GM19372 (cell line): ENCODE measurements around the gene SELENON.
A peak's percentile ranks its signal among the peaks of the same experiment; 100 is the strongest.

Source experiments
- ATAC-seq: cut with Tn5 transposase; IDR thresholded peaks from one replicate; pipeline ENCODE4 v1.9.1; 2021; ENCODE audit warnings: mild to moderate bottlenecking, low read depth, moderate library complexity; ENCODE audit not compliant: unreplicated experiment

The SELENON gene

GRCh38 chr1:25807480-25808390 is 7.7 kb downstream of the SELENON start:
- ATAC-seq = no peak

DNA sequence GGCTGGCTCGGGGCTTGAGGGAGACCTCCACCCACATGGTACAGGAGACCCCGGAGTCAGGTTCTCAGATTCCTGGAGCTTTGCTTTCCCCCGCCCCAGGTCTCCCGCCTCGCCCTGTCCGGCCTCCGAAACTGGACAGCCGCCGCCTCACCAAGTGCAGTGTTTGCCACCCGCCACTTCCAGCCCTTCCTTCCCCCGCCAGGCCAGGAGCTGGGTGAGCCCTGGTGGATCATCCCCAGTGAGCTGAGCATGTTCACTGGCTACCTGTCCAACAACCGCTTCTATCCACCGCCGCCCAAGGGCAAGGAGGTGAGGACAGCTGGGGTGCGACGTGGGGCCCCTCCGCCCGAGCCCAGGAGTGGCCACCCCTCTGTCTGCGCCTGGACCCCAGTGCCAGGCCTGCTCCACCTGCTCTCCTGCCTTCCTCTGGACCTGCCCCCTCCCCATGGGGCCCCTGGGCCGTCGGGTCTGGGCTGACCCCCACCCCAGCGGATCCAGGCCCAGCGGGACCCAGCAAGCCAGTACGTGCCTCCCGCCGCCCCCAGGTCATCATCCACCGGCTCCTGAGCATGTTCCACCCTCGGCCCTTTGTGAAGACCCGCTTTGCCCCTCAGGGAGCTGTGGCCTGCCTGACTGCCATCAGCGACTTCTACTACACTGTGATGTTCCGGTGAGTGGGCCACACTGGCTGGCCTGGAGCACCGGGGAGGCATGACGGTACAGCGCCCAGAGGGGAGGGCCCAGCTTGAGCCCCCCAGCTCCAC is 8.7 kb downstream of the SELENON start:
- no peak for ATAC-seq

DNA sequence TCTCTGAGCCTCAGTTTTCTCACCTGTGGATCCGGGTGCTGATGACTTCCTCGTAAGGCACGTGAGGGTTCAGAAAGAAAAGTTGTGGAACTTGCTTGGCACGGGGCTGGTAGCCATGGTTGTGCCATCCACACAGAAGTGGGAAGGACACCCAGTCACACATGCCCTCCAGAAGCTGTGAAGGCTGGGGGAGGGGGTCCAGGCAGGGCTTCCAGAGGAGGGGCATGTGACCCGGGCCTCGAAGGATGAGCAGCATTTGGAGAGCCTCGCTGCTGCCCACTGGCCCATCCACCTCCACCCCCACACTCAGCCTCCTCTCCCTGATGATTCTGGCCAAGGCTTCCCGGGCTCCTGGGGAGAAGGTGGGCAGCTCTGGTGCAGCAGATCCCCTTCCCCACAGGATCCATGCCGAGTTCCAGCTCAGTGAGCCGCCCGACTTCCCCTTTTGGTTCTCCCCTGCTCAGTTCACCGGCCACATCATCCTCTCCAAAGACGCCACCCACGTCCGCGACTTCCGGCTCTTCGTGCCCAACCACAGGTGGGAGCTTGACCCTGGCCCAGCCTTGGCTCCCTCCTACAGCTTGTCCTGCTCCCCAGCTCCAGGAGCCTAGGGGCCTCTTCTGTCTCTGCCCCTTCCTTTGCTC is 9.4 kb downstream of the SELENON start:
- no peak for ATAC-seq

DNA sequence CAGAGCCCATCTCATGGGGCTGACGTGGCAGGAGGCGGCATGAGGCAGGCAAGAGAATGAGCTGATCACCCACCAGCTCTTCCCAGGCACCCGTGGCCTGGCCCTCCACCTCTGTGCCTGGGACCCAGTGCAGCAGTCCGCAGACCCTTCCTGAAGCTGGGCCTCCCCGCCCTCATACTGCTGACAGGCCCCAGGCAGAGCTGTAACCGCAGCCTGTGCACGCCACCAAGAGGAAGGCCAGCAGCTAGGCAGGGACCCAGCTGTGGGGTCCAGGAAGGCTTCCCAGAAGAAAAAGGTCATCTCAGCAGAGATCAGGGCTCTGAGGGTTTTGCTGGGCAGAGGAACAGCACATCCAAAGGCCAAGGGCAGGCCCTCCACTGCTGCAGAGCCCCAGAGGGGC is 9.9 kb downstream of the SELENON start:
- ATAC-seq = no peak

- no peak for ATAC-seq
Measured at GRCh38 chr1:25810341-25811299, 10.6 kb downstream of the SELENON start.

DNA sequence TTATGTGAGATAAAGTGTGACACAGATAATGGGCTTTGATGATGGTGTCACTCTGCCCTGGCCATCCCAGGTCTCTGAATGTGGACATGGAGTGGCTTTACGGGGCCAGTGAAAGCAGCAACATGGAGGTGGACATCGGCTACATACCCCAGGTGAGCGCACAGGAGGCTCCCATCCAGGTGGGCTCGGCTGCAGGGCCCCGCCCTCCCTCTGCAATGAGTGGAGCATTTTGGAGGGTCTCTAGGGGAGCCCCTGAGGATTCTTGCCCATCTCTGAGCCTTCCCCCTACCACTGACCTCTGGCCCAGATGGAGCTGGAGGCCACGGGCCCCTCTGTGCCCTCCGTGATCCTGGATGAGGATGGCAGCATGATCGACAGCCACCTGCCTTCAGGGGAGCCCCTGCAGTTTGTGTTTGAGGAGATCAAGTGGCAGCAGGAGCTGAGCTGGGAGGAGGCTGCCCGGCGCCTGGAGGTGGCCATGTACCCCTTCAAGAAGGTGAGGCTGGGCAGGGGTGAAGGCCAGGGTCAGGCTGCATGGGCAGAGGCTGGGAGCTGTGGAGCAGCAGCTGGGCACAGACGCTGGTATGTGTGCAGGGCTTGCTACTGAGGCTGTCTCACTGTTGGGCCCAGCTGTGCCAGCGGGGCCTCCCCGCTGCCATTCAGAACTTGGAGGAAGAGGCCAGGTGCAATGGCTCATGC is 11.5 kb downstream of the SELENON start:
- no peak for ATAC-seq

DNA sequence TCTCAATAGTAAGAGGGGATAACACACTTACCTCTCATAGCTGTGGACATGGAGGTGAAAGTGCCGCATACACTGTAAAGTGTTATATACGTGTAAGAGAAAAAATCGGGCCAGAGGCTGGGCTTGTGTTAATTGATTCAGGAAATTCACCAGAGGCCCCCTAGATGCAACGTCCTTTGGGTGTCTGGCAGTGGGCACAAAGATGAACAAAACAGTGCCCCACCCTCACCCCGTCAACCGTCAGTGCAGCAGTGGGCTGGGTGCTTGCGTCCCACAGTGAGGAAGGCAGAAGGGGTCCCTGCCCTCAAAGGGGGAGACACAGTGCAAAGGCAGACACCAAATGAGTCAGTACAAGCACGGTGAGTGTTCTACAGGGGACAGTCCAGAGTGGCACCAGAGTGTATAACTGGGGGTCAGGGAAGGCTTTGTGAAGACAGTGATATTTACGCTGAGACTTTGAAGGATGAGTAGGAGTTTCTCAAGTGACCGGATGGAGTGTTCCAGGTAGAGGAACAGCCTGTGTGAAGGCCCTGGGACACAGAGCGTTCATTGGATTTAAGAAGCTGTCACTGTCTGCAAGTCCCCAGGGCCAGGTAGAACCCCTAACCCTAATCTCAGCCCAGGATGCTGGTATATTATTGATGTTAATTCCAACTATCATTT is 13.2 kb downstream of the SELENON start:
- no peak for ATAC-seq

DNA sequence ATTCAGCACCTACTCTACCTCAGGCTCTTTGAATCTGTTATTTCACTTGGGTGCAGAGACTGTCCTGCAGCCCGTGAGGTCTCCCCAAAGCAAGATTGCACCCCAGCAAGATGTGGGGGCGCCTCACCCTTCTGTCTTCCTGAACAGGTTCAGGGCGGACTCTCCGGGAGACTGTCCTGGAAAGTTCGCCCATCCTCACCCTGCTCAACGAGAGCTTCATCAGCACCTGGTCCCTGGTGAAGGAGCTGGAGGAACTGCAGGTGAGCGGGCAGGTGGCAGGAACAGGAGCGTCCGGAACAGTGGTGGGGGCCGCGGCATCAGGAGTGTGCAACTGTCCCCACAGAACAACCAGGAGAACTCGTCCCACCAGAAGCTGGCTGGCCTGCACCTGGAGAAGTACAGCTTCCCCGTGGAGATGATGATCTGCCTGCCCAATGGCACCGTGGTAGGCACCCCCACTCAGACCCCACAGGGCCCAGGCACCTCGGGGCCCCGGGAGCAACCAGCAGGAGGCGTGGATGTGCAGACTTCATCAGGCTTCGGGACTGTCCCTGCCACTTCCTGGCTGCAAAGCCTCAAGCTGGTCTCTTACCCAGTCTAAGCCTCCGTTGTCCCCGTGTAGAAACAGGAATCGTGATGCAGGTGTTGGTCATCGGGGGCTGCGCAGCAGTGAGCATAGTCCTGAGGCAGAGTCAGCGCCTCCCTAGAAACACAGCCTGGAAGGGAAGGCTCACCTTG is 13.9 kb downstream of the SELENON start:
- no peak for ATAC-seq

DNA sequence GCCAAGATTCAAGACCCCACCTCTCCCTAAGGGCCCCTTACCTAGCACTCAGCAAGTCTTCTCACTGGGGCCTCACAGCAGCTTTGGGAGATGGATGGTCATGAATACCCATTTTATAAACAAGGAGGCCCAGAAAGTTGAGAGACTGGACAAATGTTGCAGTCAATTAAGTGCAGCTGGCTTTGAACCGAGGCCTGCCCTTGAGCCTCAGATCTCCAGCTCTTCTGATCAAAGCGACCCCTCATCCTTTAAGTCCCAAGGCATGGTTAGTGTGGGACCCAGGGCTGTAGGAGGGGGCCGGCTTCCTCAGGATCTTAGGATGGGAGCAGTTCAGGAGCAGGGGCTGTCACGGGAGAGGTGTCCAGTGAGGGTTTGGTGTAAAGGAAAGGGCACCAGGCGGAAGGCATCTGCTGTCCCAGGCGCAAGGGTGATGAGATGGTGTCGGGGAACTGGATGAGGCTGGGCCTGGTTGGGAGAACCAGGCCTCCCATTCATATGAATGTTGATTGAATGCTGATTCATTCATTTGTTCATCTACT is 14.6 kb downstream of the SELENON start:
- ATAC-seq = no peak

DNA sequence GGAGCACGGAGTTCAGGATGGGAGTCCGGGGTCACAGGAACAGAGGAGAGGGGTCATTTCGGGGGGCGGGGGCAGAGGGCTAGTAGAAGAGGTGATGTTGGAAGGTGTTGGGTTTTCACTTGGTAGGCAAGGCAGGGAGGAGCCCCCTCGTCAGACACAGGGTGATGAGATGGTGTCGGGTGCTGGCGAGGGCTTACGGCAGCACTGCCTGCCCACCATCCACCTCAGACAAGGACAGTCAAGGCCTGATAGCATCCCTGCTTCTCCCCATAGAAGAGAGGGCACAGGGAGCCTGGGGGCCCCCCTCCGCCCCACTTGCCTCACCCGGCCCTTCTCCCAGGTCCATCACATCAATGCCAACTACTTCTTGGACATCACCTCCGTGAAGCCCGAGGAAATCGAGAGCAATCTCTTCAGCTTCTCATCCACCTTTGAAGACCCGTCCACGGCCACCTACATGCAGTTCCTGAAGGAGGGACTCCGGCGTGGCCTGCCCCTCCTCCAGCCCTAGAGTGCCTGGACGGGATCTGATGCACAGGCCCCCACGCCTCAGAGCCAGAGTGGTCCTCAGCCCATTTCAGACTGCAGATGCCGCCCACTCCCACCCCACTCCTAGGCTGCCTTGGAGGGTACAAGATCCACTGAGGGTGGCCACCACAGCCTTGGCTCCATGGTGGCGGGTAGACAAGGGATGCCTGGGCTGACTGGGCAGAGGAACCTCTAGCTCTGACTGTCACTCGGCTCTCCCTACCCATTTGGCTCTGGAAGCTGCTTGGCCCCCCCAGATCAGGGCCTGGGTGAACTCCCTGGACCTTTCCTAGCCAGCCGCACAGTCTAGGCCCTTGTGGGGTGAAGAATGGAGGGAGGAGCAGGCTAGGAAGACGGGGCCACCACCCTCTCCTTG is 15.5 kb downstream of the SELENON start:
- no peak for ATAC-seq

DNA sequence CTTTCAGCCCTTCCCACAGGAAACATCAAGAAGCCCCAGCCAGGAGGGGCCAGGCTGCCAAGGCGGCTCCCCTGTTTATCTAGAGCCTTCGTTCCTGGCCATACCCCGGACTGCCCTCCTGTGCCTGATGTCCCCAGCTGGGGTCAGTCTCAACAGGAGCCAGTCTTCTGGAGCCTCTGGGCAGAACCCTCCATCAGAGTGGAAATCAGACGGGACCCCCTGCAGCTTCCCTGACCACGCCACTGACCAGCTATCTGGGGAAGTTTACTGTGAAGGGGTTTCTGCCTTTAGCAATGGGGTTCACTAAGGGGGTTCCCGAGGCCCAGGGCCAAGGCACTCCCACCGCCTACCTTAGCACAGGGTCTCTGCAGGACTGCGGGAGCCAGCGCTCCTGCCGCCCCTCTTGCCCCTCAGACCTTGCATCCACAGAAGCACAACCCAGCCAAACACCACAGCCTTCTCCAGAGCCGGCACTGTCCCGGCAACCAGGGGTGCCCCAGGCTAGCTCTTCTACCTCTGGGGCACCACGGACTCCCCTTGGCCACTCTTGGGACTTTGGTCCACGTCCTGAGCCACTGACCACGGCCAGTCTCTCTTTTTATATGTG is 16.2 kb downstream of the SELENON start:
- ATAC-seq = no peak

- ATAC-seq = no peak
Measured at GRCh38 chr1:25817840-25818501, 18.0 kb downstream of the SELENON start.

DNA sequence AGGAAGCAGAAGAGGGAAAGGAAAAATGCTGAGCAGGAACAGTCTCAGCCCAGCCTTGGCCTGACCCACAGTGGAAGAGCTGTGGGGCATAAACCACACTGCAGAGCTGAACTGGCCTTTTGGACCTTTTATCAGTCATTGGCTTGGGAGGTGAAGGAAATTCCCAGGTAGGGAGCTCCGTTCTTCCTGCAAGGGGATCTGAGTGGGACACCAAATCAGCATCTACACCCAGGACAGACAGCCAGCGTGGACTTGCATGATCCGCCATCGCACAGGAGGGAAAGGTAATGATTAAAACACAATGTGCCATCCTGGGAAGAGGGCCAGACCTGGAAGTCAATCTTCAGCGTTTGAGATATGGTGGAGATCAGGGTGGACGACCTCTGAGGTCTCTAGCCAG is 18.6 kb downstream of the SELENON start:
- no peak for ATAC-seq

DNA sequence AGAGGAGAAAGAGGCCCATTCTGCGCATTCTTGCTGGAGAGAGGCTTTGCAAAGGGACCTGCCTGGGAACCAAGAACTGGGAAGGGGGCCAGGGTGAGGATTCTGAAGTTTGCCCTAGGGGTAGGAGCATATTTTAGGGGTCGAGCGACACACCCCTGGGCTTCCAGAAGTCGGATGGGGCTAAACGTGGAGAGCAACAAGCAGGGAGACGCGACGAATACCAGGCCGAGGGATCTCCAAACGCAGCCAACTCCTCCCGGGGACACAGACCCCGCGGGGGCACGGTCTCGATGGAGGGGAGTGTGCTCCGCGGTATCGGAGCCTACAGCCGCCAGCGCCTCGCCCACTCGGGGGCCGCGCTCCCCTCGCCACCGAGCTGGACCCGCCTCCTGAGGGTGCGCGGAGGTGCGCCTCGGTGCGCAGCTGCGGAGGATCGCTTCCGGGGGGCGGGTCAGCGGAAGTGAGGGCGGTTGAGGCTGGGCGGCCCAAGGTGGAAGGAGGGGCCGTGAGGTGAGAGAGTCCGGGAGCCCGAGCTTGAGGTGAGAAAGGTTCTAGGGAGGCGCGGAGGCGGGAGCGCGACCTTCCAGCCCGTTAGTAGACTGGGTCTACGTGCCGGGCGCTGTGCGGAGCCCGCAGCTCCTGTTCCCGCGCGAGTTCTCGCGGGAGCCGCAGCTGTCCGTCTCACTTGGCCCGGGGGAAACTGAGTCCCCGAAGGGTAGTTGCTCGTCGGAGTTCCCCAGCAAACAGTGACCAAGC is 19.7 kb downstream of the SELENON start, which contains the start of gene MTFR1L:
TSS of gene MTFR1L (plus strand) at position 464 of the 756 bp plus-strand sequence. CDS start 3,151 bp downstream, outside the sequence.
- ATAC-seq = peak; percentile 85
